ENCODE measurements around the gene SGIP1. TPM values are rescaled to one million over a fixed set of nuclear protein-coding genes. Genes with fewer than 3 reads are reported as not detected.

The SGIP1 gene
- total RNA-seq, 4 donors from 2014 or later: 0.10 to 2.8 (median 0.66) TPM

GRCh38 chr1:66562561-66562960 is 28.6 kb downstream of the SGIP1 start:
- WGBS: 42% methylated on average over 3 of the region's 3 CpGs
- Histone ChIP-seq H3K4me1 (peaks cover 10% of the 10 kb centered on the region), H3K9me3 (no peaks in the 10 kb centered on the region), H3K4me3 (no peak overlapping the region), H3K27ac (peak overlapping the region; percentile 56), H3K27me3 (no peaks in the 10 kb centered on the region), H3K36me3 (no peaks in the 10 kb centered on the region)
- TF ChIP-seq POLR2A (IDR thresholded peaks at IDR 0.05) (no peak), EP300 (IDR thresholded peaks at IDR 0.05) (no peak), POLR2AphosphoS5 (IDR thresholded peaks at IDR 0.05) (no peak), CTCF (IDR thresholded peaks at IDR 0.05) (no peak)
- DNase-seq (ENCODE audit: low spot score in 2 of 2): no peak

- DNase-seq (ENCODE audit: low spot score in 2 of 2): no peak
- H3K36me3 ChIP-seq: no peaks in the 10 kb centered on the region
- 36% methylated on average over 6 of the region's 6 CpGs for WGBS
- no peak overlapping the region for H3K4me3 ChIP-seq
- H3K4me1 ChIP-seq: peaks cover 10% of the 10 kb centered on the region
- no peaks in the 10 kb centered on the region for H3K9me3 ChIP-seq
- no peaks in the 10 kb centered on the region for H3K27me3 ChIP-seq
- peak overlapping the region; percentile 56 for H3K27ac ChIP-seq
- no peak for TF ChIP-seq POLR2A (IDR thresholded peaks at IDR 0.05)
- TF ChIP-seq CTCF (IDR thresholded peaks at IDR 0.05): no peak
- no peak for TF ChIP-seq EP300 (IDR thresholded peaks at IDR 0.05)
- no peak for TF ChIP-seq POLR2AphosphoS5 (IDR thresholded peaks at IDR 0.05)
Measured at GRCh38 chr1:66563094-66563800, 29.3 kb downstream of the SGIP1 start.

GRCh38 chr1:66563941-66564630 is 30.1 kb downstream of the SGIP1 start:
- Histone ChIP-seq H3K4me1 (peaks cover 10% of the 10 kb centered on the region), H3K4me3 (no peak overlapping the region), H3K27me3 (no peaks in the 10 kb centered on the region), H3K9me3 (no peaks in the 10 kb centered on the region), H3K36me3 (no peaks in the 10 kb centered on the region), H3K27ac (no peak overlapping the region)
- TF ChIP-seq POLR2A (IDR thresholded peaks at IDR 0.05): no peak
- no peak for TF ChIP-seq POLR2AphosphoS5 (IDR thresholded peaks at IDR 0.05)
- DNase-seq (ENCODE audit: low spot score in 2 of 2): no peak
- 67% methylated on average over 5 of the region's 5 CpGs for WGBS

- Histone ChIP-seq H3K36me3 (no peaks in the 10 kb centered on the region), H3K9me3 (no peaks in the 10 kb centered on the region), H3K4me1 (peaks cover 1% of the 10 kb centered on the region), H3K27me3 (no peaks in the 10 kb centered on the region), H3K27ac (no peak overlapping the region), H3K4me3 (no peak overlapping the region)
- DNase-seq (ENCODE audit: low spot score in 2 of 2): no peak
- TF ChIP-seq POLR2AphosphoS5 (IDR thresholded peaks at IDR 0.05): no peak
- TF ChIP-seq CTCF (IDR thresholded peaks at IDR 0.05): no peak
- TF ChIP-seq POLR2A (IDR thresholded peaks at IDR 0.05): no peak
- TF ChIP-seq EP300 (IDR thresholded peaks at IDR 0.05): no peak
Measured at GRCh38 chr1:66570196-66570595, 36.2 kb downstream of the SGIP1 start.

GRCh38 chr1:66571789-66572188 is 37.8 kb downstream of the SGIP1 start:
- no peaks in the 10 kb centered on the region for H3K9me3 ChIP-seq
- no peak overlapping the region for H3K27ac ChIP-seq
- H3K4me1 ChIP-seq: peaks cover 6% of the 10 kb centered on the region
- WGBS: 93% methylated on average over 1 of the region's 1 CpG
- H3K4me3 ChIP-seq: no peak overlapping the region
- no peak for TF ChIP-seq EP300 (IDR thresholded peaks at IDR 0.05)
- TF ChIP-seq CTCF (IDR thresholded peaks at IDR 0.05): no peak
- TF ChIP-seq POLR2AphosphoS5 (IDR thresholded peaks at IDR 0.05): no peak
- no peak for TF ChIP-seq POLR2A (IDR thresholded peaks at IDR 0.05)
- no peak for DNase-seq (ENCODE audit: low spot score in 2 of 2)
- no peaks in the 10 kb centered on the region for H3K27me3 ChIP-seq
- H3K36me3 ChIP-seq: no peaks in the 10 kb centered on the region
